ENCODE data around the gene HRK. TPM values are rescaled to one million over a fixed set of nuclear protein-coding genes. Genes with fewer than 3 reads are reported as not detected.

HRK gene
- total RNA-seq, 1 donor from 2014 or later = 2.1 TPM

DNA sequence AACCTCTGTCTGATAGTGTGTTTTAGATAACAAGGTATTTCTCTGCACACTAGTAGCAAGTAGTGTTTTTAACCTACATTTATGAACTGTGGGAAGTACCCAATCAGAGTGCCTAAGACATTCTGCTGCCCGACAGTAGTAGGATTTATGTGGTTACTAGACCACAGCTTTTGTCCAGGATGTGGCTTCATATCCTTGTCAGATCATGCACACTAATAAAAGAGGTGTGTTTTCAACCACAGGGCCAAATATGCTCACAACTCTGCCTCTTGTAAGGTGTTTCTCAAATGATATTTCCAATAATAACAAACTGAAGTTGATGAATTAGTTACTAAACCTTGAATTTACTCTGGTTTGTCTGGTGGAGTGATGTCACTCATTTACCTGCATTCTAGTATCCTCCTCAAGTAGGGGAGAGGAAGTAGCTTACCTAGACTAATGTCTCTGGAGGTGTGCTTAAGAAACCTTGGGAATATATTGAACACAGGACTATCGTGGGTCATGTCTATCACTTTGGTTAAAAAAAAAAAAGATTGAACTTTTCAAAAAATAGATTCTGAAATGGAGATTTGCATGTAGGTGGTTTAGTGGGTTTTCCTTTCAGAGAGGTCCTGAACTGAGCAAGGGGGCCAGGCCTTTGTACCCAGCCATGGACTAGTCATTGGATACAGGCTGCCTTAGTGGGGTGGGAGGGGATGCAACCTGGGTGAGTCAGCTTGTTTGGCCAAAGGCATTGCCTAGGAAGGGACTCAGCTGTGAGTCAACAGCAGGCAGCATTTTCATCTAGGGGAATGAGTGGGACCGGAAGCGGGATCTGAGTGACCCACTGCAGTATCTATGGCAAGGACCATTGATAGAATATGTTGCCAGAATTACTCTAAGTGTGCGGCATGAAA is 43.6 kb upstream of the HRK start:
- no peak overlapping the region for H3K27ac ChIP-seq (ENCODE audit: low read depth, low read length)
- peaks cover 72% of the 10 kb centered on the region for H4K20me1 ChIP-seq (ENCODE audit: insufficient read depth, low read length)
- FAIRE-seq (no peak), DNase-seq (ENCODE audit: low read depth) (peak; percentile 88)
- H3K4me1 ChIP-seq (ENCODE audit: insufficient read depth, low read length) = peaks cover 14% of the 10 kb centered on the region
- no peaks in the 10 kb centered on the region for H3K27me3 ChIP-seq (ENCODE audit: insufficient read depth, low read length)
- peaks cover 11% of the 10 kb centered on the region for H3K36me3 Mint-ChIP-seq (ENCODE audit: low read depth, unreplicated experiment)
- H3K27ac Mint-ChIP-seq (ENCODE audit: unreplicated experiment) = peak overlapping the region; percentile 82
- H3K9me3 Mint-ChIP-seq (ENCODE audit: unreplicated experiment) = no peaks in the 10 kb centered on the region
- H3K79me2 ChIP-seq (ENCODE audit: insufficient read depth, low read length) = peaks cover 45% of the 10 kb centered on the region
- no peaks in the 10 kb centered on the region for H3K9me3 ChIP-seq (ENCODE audit: insufficient read depth, low read depth, low read length)
- no peak for TF ChIP-seq EZH2 (IDR thresholded peaks at IDR 0.05; ENCODE audit: insufficient read depth, low read length)
- no peak for TF ChIP-seq CTCF (IDR thresholded peaks at IDR 0.05; ENCODE audit: insufficient read depth, low read depth, low read length)
- peak overlapping the region; percentile 55 for H3K4me2 ChIP-seq (ENCODE audit: low read length)
- H3K36me3 ChIP-seq (ENCODE audit: insufficient read depth, low read length) = peaks cover 8% of the 10 kb centered on the region
- H3K4me1 Mint-ChIP-seq (ENCODE audit: low read depth, unreplicated experiment) = peaks cover 17% of the 10 kb centered on the region
- no peaks in the 10 kb centered on the region for H3K27me3 Mint-ChIP-seq (ENCODE audit: low read depth, unreplicated experiment)
- no peak overlapping the region for H2AFZ ChIP-seq (ENCODE audit: low read depth, low read length)
- H3K4me3 Mint-ChIP-seq (ENCODE audit: unreplicated experiment) = no peak overlapping the region
- H3K4me3 ChIP-seq (ENCODE audit: insufficient read depth, low read depth, low read length) = no peak overlapping the region
- no peak overlapping the region for H3K9ac ChIP-seq (ENCODE audit: low read length)

GRCh38 chr12:116922194-116922897 is 41.1 kb upstream of the HRK start:
- Mint-ChIP-seq H3K27ac (ENCODE audit: unreplicated experiment) (no peak overlapping the region), H3K4me1 (ENCODE audit: low read depth, unreplicated experiment) (peaks cover 21% of the 10 kb centered on the region), H3K4me3 (ENCODE audit: unreplicated experiment) (no peak overlapping the region), H3K9me3 (ENCODE audit: unreplicated experiment) (no peaks in the 10 kb centered on the region), H3K27me3 (ENCODE audit: low read depth, unreplicated experiment) (no peaks in the 10 kb centered on the region), H3K36me3 (ENCODE audit: low read depth, unreplicated experiment) (peaks cover 13% of the 10 kb centered on the region)
- TF ChIP-seq CTCF (IDR thresholded peaks at IDR 0.05; ENCODE audit: insufficient read depth, low read depth, low read length) = no peak
- no peak for TF ChIP-seq EZH2 (IDR thresholded peaks at IDR 0.05; ENCODE audit: insufficient read depth, low read length)
- H4K20me1 ChIP-seq (ENCODE audit: insufficient read depth, low read length) = peaks cover 90% of the 10 kb centered on the region
- no peaks in the 10 kb centered on the region for H3K27me3 ChIP-seq (ENCODE audit: insufficient read depth, low read length)
- no peak overlapping the region for H3K9ac ChIP-seq (ENCODE audit: low read length)
- no peak overlapping the region for H3K27ac ChIP-seq (ENCODE audit: low read depth, low read length)
- H3K79me2 ChIP-seq (ENCODE audit: insufficient read depth, low read length) = peaks cover 60% of the 10 kb centered on the region
- peaks cover 5% of the 10 kb centered on the region for H3K36me3 ChIP-seq (ENCODE audit: insufficient read depth, low read length)
- H3K4me2 ChIP-seq (ENCODE audit: low read length) = no peak overlapping the region
- H2AFZ ChIP-seq (ENCODE audit: low read depth, low read length) = no peak overlapping the region
- no peak overlapping the region for H3K4me3 ChIP-seq (ENCODE audit: insufficient read depth, low read depth, low read length)
- peaks cover 14% of the 10 kb centered on the region for H3K4me1 ChIP-seq (ENCODE audit: insufficient read depth, low read length)
- H3K9me3 ChIP-seq (ENCODE audit: insufficient read depth, low read depth, low read length) = no peaks in the 10 kb centered on the region
- DNase-seq (ENCODE audit: low read depth) = no peak
- no peak for FAIRE-seq

Data from astrocyte (in vitro differentiated cells and primary cell).